GM12878 (cell line): ENCODE measurements around the gene IGLL5. TPM values are rescaled to one million over a fixed set of nuclear protein-coding genes. Genes with fewer than 3 reads are reported as not detected.

Experiments
- ATAC-seq: fragments of 200-7000 bp; cut with Tn5 transposase; 3 replicates; pipeline ENCODE4 v1.9.1; 2020; ENCODE audit warnings: mild to moderate bottlenecking, moderate library complexity
- BruUV-seq: library from RNA; stranded (reverse); fragments of 400-500 nt; replicated peaks from 2 replicates; lab custom pipeline; 2021; lab: Mats Ljungman, UMichigan
- CTCF ChIA-PET: fragments of 300-600 bp; sonication (Branson Sonifier 250); formaldehyde crosslinking; extraction: SDS; loops from one replicate; lab custom pipeline; 2021; ENCODE audit warnings: inconsistent platforms; lab: Yijun Ruan, JAX
- POLR2A ChIA-PET: fragments of 350-600 bp; formaldehyde crosslinking; extraction: SDS; loops from one replicate; lab custom pipeline; 2021; ENCODE audit warnings: inconsistent platforms; lab: Charles Lee
- RAD21 ChIA-PET: fragments of 300-600 bp; sonication (Branson Sonifier 250); formaldehyde crosslinking; loops from one replicate; lab custom pipeline; 2023; ENCODE audit warnings: antibody characterized with exemption; ENCODE audit not compliant: unreplicated experiment; lab: Charles Lee
- SMC1A ChIA-PET: fragments of 300-600 bp; sonication (Branson Sonifier 250); formaldehyde crosslinking; loops from one replicate; lab custom pipeline; 2023; ENCODE audit not compliant: unreplicated experiment, uncharacterized antibody; lab: Charles Lee
- DNase-seq: peaks from one replicate; pipeline ENCODE4 v3.0.0-alpha.2; 2011; ENCODE audit warnings: low read depth, low spot score
- FAIRE-seq: peaks from 3 replicates; lab custom pipeline; 2011; peaks lifted over from hg19 to GRCh38; lab: Jason Lieb, UNC
- H2AFZ ChIP-seq: 2 replicates; pipeline ENCODE4 v1.6.0; 2011; ENCODE audit warnings: low read depth, low read length, control low read depth; ENCODE audit not compliant: control insufficient read depth
- H3K27ac ChIP-seq: 2 replicates; pipeline ENCODE4 v1.5.1; 2011; ENCODE audit warnings: control low read depth; ENCODE audit not compliant: control insufficient read depth, insufficient read depth
- H3K27me3 ChIP-seq, 2 experiments: replicated peaks in 1 of 2; 2 replicates each; pipeline versions ENCODE4 v1.6.0 to v1.6.1; 2011; ENCODE audit warnings: low read length in 1 of 2; ENCODE audit not compliant: control insufficient read depth in 2 of 2, insufficient read depth in 2 of 2
- H3K36me3 ChIP-seq, 2 experiments: 2 replicates each; pipeline ENCODE4 v1.5.1; 2011; ENCODE audit warnings: low read length in 1 of 2; ENCODE audit not compliant: control insufficient read depth in 2 of 2, insufficient read depth in 2 of 2
- H3K4me1 ChIP-seq: 2 replicates; pipeline ENCODE4 v1.6.1; 2011; ENCODE audit warnings: mild to moderate bottlenecking, low read length, moderate library complexity, mixed read lengths; ENCODE audit not compliant: control insufficient read depth, insufficient read depth
- H3K4me2 ChIP-seq: 2 replicates; pipeline ENCODE4 v1.6.0; 2011; ENCODE audit warnings: control low read depth; ENCODE audit not compliant: control insufficient read depth, insufficient read depth
- H3K4me3 ChIP-seq: fragments of 200-600 bp; sonication (generic); 2 replicates; pipeline ENCODE4 v1.5.1; 2016
- H3K79me2 ChIP-seq: 2 replicates; pipeline ENCODE4 v1.6.0; 2011; ENCODE audit warnings: low read length; ENCODE audit not compliant: control insufficient read depth, insufficient read depth
- H3K9ac ChIP-seq: 2 replicates; pipeline ENCODE4 v1.8.0; 2011; ENCODE audit warnings: low read length, control low read depth, mixed read lengths; ENCODE audit not compliant: control insufficient read depth, insufficient read depth
- H3K9me3 ChIP-seq: replicated peaks from 3 replicates; pipeline ENCODE4 v1.5.1; 2011; ENCODE audit warnings: mild to moderate bottlenecking, low read length; ENCODE audit not compliant: control insufficient read depth, insufficient read depth
- H4K20me1 ChIP-seq: 2 replicates; pipeline ENCODE4 v1.6.0; 2011; ENCODE audit not compliant: control insufficient read depth, insufficient read depth
- BACH1 ChIP-seq: fragments of 450-650 bp; IDR thresholded peaks from 2 replicates; pipeline ENCODE4 v1.6.1; 2017; ENCODE audit warnings: mild to moderate bottlenecking, borderline replicate concordance
- EED ChIP-seq: sonication (generic); IDR thresholded peaks from 2 replicates; pipeline ENCODE4 v1.6.1; 2016; ENCODE audit warnings: antibody characterized with exemption, low read depth
- EZH2 ChIP-seq: IDR thresholded peaks from 2 replicates; pipeline ENCODE4 v1.6.1; 2012; ENCODE audit warnings: low read depth, mild to moderate bottlenecking, control low read depth, inconsistent platforms, low read length, borderline replicate concordance; ENCODE audit not compliant: control insufficient read depth
- JUND ChIP-seq: IDR thresholded peaks from 2 replicates; pipeline ENCODE4 v1.6.1; 2012; ENCODE audit warnings: low read depth, mild to moderate bottlenecking, low read length, improper control_type of control experiment, moderate library complexity
- MYB ChIP-seq: fragments of 150-350 bp; IDR thresholded peaks from 2 replicates; pipeline ENCODE4 v1.6.1; 2014; ENCODE audit warnings: mild to moderate bottlenecking, low read depth, low read length, borderline replicate concordance
- NBN ChIP-seq: fragments of 450-650 bp; IDR thresholded peaks from 2 replicates; pipeline ENCODE4 v1.6.1; 2016
- NFYA ChIP-seq: IDR thresholded peaks from 2 replicates; pipeline ENCODE4 v1.6.1; 2011; ENCODE audit warnings: low read depth, mild to moderate bottlenecking, low read length, improper control_type of control experiment, borderline replicate concordance
- NRF1 ChIP-seq: conservative IDR thresholded peaks from 2 replicates; pipeline ENCODE4 v1.6.1; 2011; ENCODE audit warnings: mild to moderate bottlenecking, low read depth, low read length, improper control_type of control experiment
- POLR2AphosphoS5 ChIP-seq: IDR thresholded peaks from 2 replicates; pipeline ENCODE4 v1.6.1; 2011; ENCODE audit warnings: mild to moderate bottlenecking, low read length, inconsistent platforms
- RB1 ChIP-seq: fragments of 450-650 bp; formaldehyde crosslinking; IDR thresholded peaks from 2 replicates; pipeline ENCODE4 v1.6.1; 2017; ENCODE audit warnings: mild to moderate bottlenecking, borderline replicate concordance
- SMAD5 ChIP-seq: IDR thresholded peaks from 2 replicates; pipeline ENCODE4 v1.6.1; 2016; ENCODE audit warnings: antibody characterized with exemption, low read depth
- SMARCA5 ChIP-seq: fragments of 450-650 bp; IDR thresholded peaks from 2 replicates; pipeline ENCODE4 v1.6.1; 2017; ENCODE audit warnings: mild to moderate bottlenecking
- SP1 ChIP-seq: IDR thresholded peaks from one replicate; pipeline ENCODE4 v1.6.1; 2011; ENCODE audit warnings: low read depth, low read length
- STAT3 ChIP-seq: IDR thresholded peaks from 2 replicates; pipeline ENCODE4 v1.6.1; 2011; ENCODE audit warnings: low read depth, low read length, improper control_type of control experiment
- USF2 ChIP-seq: IDR thresholded peaks from 2 replicates; pipeline ENCODE4 v1.6.1; 2011; ENCODE audit warnings: low read depth, low read length, improper control_type of control experiment, borderline replicate concordance
- YY1 ChIP-seq: IDR thresholded peaks from 2 replicates; pipeline ENCODE4 v1.6.1; 2011; ENCODE audit warnings: low read depth, mild to moderate bottlenecking, low read length
- ZBTB11 ChIP-seq: fragments of 450-650 bp; formaldehyde crosslinking; IDR thresholded peaks from 2 replicates; pipeline ENCODE4 v1.5.0; 2022; ENCODE audit warnings: mild to moderate bottlenecking, missing genetic modification characterization
- ZNF274 ChIP-seq: IDR thresholded peaks from one replicate; pipeline ENCODE4 v1.8.0; 2011; ENCODE audit not compliant: insufficient read length, insufficient read depth
- ZNF384 ChIP-seq: IDR thresholded peaks from 2 replicates; pipeline ENCODE4 v1.6.1; 2012; ENCODE audit warnings: low read depth, mild to moderate bottlenecking, low read length, improper control_type of control experiment, borderline replicate concordance
- WGBS: methylation state at CpG from one replicate; pipeline ENCODE4 v1.1.6; 2016; ENCODE audit warnings: low lambda C conversion rate; ENCODE audit not compliant: insufficient replicate concordance, insufficient coverage; ENCODE audit errors: missing lambda C conversion rate; 5-methylcytosine and 5-hydroxymethylcytosine counted together
- in situ Hi-C: fragments of 300-500 bp; cut with MboI; formaldehyde crosslinking; loops from 9 replicates; pipeline ENCODE4 v1.14.3; 2018; ENCODE audit warnings: mixed read lengths
- intact Hi-C: fragments of 100-400 bp; cut with micrococcal nuclease; formaldehyde crosslinking; loops from one replicate; pipeline ENCODE4 v1.14.2; 2022; ENCODE audit not compliant: unreplicated experiment
- polyA plus RNA-seq, 11 experiments: library from polyadenylated mRNA; depleted of rRNA in 4 of 11; unstranded in 6 of 11; stranded (reverse) in 5 of 11; fragments of >200 nt; fragmentation: Nextera tagmentation in 4 of 11; fragmentation: Illumina TruSeq in 1 of 11; extraction: Ambion mirVana in 4 of 11; extraction: Trizol in 1 of 11; gene quantifications; 1 replicate in 1 of 11; 2 replicates in 10 of 11; pipeline versions ENCODE4 v1.2.1 to v1.2.3, GENCODE V29; 2011 to 2016; ENCODE audit warnings: inconsistent platforms in 2 of 11, missing spikeins in 2 of 11, low read depth in 1 of 11
- total RNA-seq, 4 experiments: library from RNA; depleted of rRNA in 3 of 4; stranded (reverse); fragments of >200 nt in 3 of 4; fragmentation: Illumina TruSeq in 1 of 4; extraction: Trizol in 1 of 4; gene quantifications; 2 replicates each; pipeline versions ENCODE4 v1.2.1 to v1.2.3, GENCODE V29; 2013 to 2021

Gene IGLL5
- total and polyA plus RNA-seq, 10 of the 15 experiments (the other 5 are each of a cell fraction or from before 2014, with no cell fraction given) = not detected

- Histone ChIP-seq H3K79me2 (no peaks in the 10 kb centered on the region), H3K4me2 (no peak overlapping the region), H3K4me3 (no peak overlapping the region), H3K27me3 (no peaks in the 10 kb centered on the region), H2AFZ (no peak overlapping the region), H3K4me1 (peaks cover 22% of the 10 kb centered on the region), H3K9me3 (no peaks in the 10 kb centered on the region), H3K9ac (no peak overlapping the region), H3K36me3 (no peaks in the 10 kb centered on the region), H4K20me1 (no peaks in the 10 kb centered on the region), H3K27ac (no peak overlapping the region)
- no peak for ATAC-seq
- ChIA-PET POLR2A (interaction anchor here (1.0 to 4.1 kb wide), 3 partner anchors 8 to 229 kb away, joined by 3 to 21 read pairs (median 4); no protein-coding TSS in a partner anchor), SMC1A (interaction anchor here (0.8 to 2.2 kb wide), 4 partner anchors 12 to 20 kb away, joined by 3 to 10 read pairs (median 4); no protein-coding TSS in a partner anchor), RAD21 (no interaction called here), CTCF (interaction anchor here (0.9 to 1.4 kb wide), 4 partner anchors 8 to 27 kb away, joined by 3 to 4 read pairs (median 3); no protein-coding TSS in a partner anchor)
- in situ Hi-C loops (loop anchor here (10.0 to 25.0 kb wide), 2 partner anchors 561 to 1203 kb away; no protein-coding TSS in a partner anchor), intact Hi-C loops (no loop called here)
- no peak for DNase-seq
- BruUV-seq = no TSS peak
- WGBS = 85% methylated on average over 6 of the region's 6 CpGs
- no peak for FAIRE-seq
- TF ChIP-seq SMAD5 (no peak), USF2 (no peak), EED (no peak), NBN (no peak), ZNF384 (no peak), NFYA (no peak), POLR2AphosphoS5 (no peak), EZH2 (no peak), ZNF274 (no peak), NRF1 (no peak), JUND (no peak), SP1 (no peak), BACH1 (no peak), MYB (no peak), YY1 (no peak), RB1 (no peak), ZBTB11 (CRISPR knock-in tag) (no peak), STAT3 (no peak), SMARCA5 (no peak)
These were observed 28.0 kb downstream of the IGLL5 start for GRCh38 chr22:22915670-22916035.
